ENCODE data around the gene LGR6. TPM values are rescaled to one million over a fixed set of nuclear protein-coding genes. Genes with fewer than 3 reads are reported as not detected.
"Not testable (repeated sequence)": the region's sequence is repeated elsewhere in the genome, so short reads cannot be mapped to it uniquely, and the experiment has no call there.

LGR6 gene
- polyA plus RNA-seq, 3 donors, result not detected

- H4K20me1 ChIP-seq (ENCODE audit: insufficient read depth, low read length), result no peaks in the 10 kb centered on the region
- H3K9me3 ChIP-seq (replicated peaks in 1 of 2; ENCODE audit: control insufficient read depth in 1 of 2, insufficient read depth in 1 of 2, low read length in 2 of 2), result no peaks in the 10 kb centered on the region
- Mint-ChIP-seq H3K4me1 (no peaks in the 10 kb centered on the region), H3K9me3 (no peaks in the 10 kb centered on the region), H3K27me3 (ENCODE audit: low read depth in 3 of 3) (peaks cover 2 to 5% (median 3%) of the 10 kb centered on the region in 3 donors), H3K4me3 (no peak overlapping the region), H3K36me3 (no peaks in the 10 kb centered on the region), H3K27ac (no peak overlapping the region)
- no peak overlapping the region for H3K4me3 ChIP-seq (replicated peaks in 1 of 3; ENCODE audit: low read depth in 2 of 3, low read length in 3 of 3)
- intact Hi-C loops (cut with micrococcal nuclease), result no loop called here
- H3K79me2 ChIP-seq (ENCODE audit: insufficient read depth, low read length), result no peaks in the 10 kb centered on the region
- H3K27ac ChIP-seq (ENCODE audit: low read depth in 1 of 2, low read length in 2 of 2), result no peak overlapping the region
- WGBS (ENCODE audit: insufficient coverage), result 94% methylated on average over 25 of the region's 29 CpGs
- DNase-seq, result no peak
- no peak overlapping the region for H3K9ac ChIP-seq (ENCODE audit: insufficient read depth, low read length, poor library complexity, severe bottlenecking)
- TF ChIP-seq, protein P1, sequence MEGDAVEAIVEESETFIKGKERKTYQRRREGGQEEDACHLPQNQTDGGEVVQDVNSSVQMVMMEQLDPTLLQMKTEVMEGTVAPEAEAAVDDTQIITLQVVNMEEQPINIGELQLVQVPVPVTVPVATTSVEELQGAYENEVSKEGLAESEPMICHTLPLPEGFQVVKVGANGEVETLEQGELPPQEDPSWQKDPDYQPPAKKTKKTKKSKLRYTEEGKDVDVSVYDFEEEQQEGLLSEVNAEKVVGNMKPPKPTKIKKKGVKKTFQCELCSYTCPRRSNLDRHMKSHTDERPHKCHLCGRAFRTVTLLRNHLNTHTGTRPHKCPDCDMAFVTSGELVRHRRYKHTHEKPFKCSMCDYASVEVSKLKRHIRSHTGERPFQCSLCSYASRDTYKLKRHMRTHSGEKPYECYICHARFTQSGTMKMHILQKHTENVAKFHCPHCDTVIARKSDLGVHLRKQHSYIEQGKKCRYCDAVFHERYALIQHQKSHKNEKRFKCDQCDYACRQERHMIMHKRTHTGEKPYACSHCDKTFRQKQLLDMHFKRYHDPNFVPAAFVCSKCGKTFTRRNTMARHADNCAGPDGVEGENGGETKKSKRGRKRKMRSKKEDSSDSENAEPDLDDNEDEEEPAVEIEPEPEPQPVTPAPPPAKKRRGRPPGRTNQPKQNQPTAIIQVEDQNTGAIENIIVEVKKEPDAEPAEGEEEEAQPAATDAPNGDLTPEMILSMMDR (IDR thresholded peaks at IDR 0.05), result no peak
- H3K27me3 ChIP-seq (ENCODE audit: control insufficient read depth in 2 of 2, insufficient read depth in 2 of 2, low read length in 2 of 2), result no peaks in the 10 kb centered on the region
- no peaks in the 10 kb centered on the region for H3K36me3 ChIP-seq (replicated peaks in 1 of 2; ENCODE audit: control insufficient read depth in 1 of 2, insufficient read depth in 2 of 2, low read length in 2 of 2)
- H3K4me1 ChIP-seq (ENCODE audit: control insufficient read depth in 1 of 2, insufficient read depth in 2 of 2, low read length in 2 of 2), result no peaks in the 10 kb centered on the region
- no peak overlapping the region for H2AFZ ChIP-seq (ENCODE audit: insufficient read depth, low read depth, low read length, poor library complexity, severe bottlenecking)
- no peak overlapping the region for H3K4me2 ChIP-seq (replicated peaks; ENCODE audit: extremely low read depth, low read length, poor library complexity, severe bottlenecking)
Observed at GRCh38 chr1:202176949-202177927, 16.4 kb upstream of the LGR6 start.

- Mint-ChIP-seq H3K9me3 (no peaks in the 10 kb centered on the region), H3K4me1 (peaks cover 2% of the 10 kb centered on the region), H3K27ac (no peak overlapping the region), H3K36me3 (no peaks in the 10 kb centered on the region), H3K4me3 (no peak overlapping the region), H3K27me3 (ENCODE audit: low read depth in 3 of 3) (peaks cover 6 to 18% (median 10%) of the 10 kb centered on the region in 3 donors)
- no peak overlapping the region for H3K4me2 ChIP-seq (replicated peaks; ENCODE audit: extremely low read depth, low read length, poor library complexity, severe bottlenecking)
- no peaks in the 10 kb centered on the region for H3K79me2 ChIP-seq (ENCODE audit: insufficient read depth, low read length)
- H3K36me3 ChIP-seq (replicated peaks in 1 of 2; ENCODE audit: control insufficient read depth in 1 of 2, insufficient read depth in 2 of 2, low read length in 2 of 2), result no peaks in the 10 kb centered on the region
- TF ChIP-seq, protein P1 (IDR thresholded peaks at IDR 0.05), result no peak
- DNase-seq, result no peak
- H3K4me3 ChIP-seq (replicated peaks in 1 of 3; ENCODE audit: low read depth in 2 of 3, low read length in 3 of 3), result no peak overlapping the region
- no peak overlapping the region for H3K9ac ChIP-seq (ENCODE audit: insufficient read depth, low read length, poor library complexity, severe bottlenecking)
- no peak overlapping the region for H2AFZ ChIP-seq (ENCODE audit: insufficient read depth, low read depth, low read length, poor library complexity, severe bottlenecking)
- H3K27me3 ChIP-seq (ENCODE audit: control insufficient read depth in 2 of 2, insufficient read depth in 2 of 2, low read length in 2 of 2), result no peaks in the 10 kb centered on the region
- H3K27ac ChIP-seq (ENCODE audit: low read depth in 1 of 2, low read length in 2 of 2), result no peak overlapping the region
- H4K20me1 ChIP-seq (ENCODE audit: insufficient read depth, low read length), result no peaks in the 10 kb centered on the region
- WGBS (ENCODE audit: insufficient coverage), result 91% methylated on average over 14 of the region's 19 CpGs
- H3K9me3 ChIP-seq (replicated peaks in 1 of 2; ENCODE audit: control insufficient read depth in 1 of 2, insufficient read depth in 1 of 2, low read length in 2 of 2), result no peaks in the 10 kb centered on the region
- H3K4me1 ChIP-seq (ENCODE audit: control insufficient read depth in 1 of 2, insufficient read depth in 2 of 2, low read length in 2 of 2), result no peaks in the 10 kb centered on the region
- intact Hi-C loops (cut with micrococcal nuclease), result loop anchor here in 1 of 2 donors (10.0 kb wide), 1 partner anchor 135 kb away; no protein-coding TSS in a partner anchor
Observed at GRCh38 chr1:202179828-202180750, 13.5 kb upstream of the LGR6 start.

- not testable (repeated sequence) for H3K4me3 Mint-ChIP-seq; H3K4me3 ChIP-seq (replicated peaks in 1 of 3; ENCODE audit: low read depth in 2 of 3, low read length in 3 of 3); H3K27ac ChIP-seq (ENCODE audit: low read depth in 1 of 2, low read length in 2 of 2); H3K27ac Mint-ChIP-seq; H3K79me2 ChIP-seq (ENCODE audit: insufficient read depth, low read length); H2AFZ ChIP-seq (ENCODE audit: insufficient read depth, low read depth, low read length, poor library complexity, severe bottlenecking); H3K4me1 Mint-ChIP-seq; H3K4me2 ChIP-seq (replicated peaks; ENCODE audit: extremely low read depth, low read length, poor library complexity, severe bottlenecking); H3K36me3 ChIP-seq (replicated peaks in 1 of 2; ENCODE audit: control insufficient read depth in 1 of 2, insufficient read depth in 2 of 2, low read length in 2 of 2); DNase-seq; H4K20me1 ChIP-seq (ENCODE audit: insufficient read depth, low read length); H3K9me3 ChIP-seq (replicated peaks in 1 of 2; ENCODE audit: control insufficient read depth in 1 of 2, insufficient read depth in 1 of 2, low read length in 2 of 2); H3K36me3 Mint-ChIP-seq; H3K4me1 ChIP-seq (ENCODE audit: control insufficient read depth in 1 of 2, insufficient read depth in 2 of 2, low read length in 2 of 2); H3K9me3 Mint-ChIP-seq; H3K27me3 ChIP-seq (ENCODE audit: control insufficient read depth in 2 of 2, insufficient read depth in 2 of 2, low read length in 2 of 2); H3K9ac ChIP-seq (ENCODE audit: insufficient read depth, low read length, poor library complexity, severe bottlenecking)
- no CpG with 5 or more reads among the region's 2 CpGs for WGBS (ENCODE audit: insufficient coverage)
- intact Hi-C loops (cut with micrococcal nuclease), result loop anchor here in 1 of 2 donors (10.0 kb wide), 1 partner anchor 134 kb away; no protein-coding TSS in a partner anchor
- peaks cover 8 to 18% (median 11%) of the 10 kb centered on the region in 3 donors for H3K27me3 Mint-ChIP-seq (ENCODE audit: low read depth in 3 of 3)
Observed at GRCh38 chr1:202180751-202181139, 12.9 kb upstream of the LGR6 start.
